GM18870 (cell line): ENCODE results near the gene TPM4.

Experiments used
- ATAC-seq: cut with Tn5 transposase; IDR thresholded peaks from one replicate; pipeline ENCODE4 v1.9.1; 2021; ENCODE audit warnings: moderate library complexity; ENCODE audit not compliant: unreplicated experiment

Gene TPM4

GRCh38 chr19:16041299-16041990 is 34.9 kb upstream of the TPM4 start:
- no peak for ATAC-seq

DNA sequence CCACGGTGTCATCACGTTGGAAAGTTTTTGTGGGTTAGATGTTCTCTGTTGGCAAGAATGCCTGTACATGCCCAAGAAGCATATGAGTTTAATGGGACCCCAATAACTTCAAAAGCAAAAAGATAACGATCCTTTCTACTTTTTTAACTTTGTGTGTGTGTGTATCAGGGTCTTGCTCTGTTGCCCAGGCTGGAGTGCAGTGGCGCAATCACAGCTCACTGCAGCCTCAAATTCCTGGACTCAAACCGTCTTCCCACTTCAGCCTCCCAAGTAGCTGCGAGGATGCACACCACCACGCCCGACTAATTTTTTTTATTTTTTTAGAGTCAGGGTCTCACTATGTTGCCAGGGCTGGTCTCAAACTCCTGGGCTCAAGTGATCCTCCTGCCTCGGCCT is 34.3 kb upstream of the TPM4 start:
- ATAC-seq, result no peak

DNA sequence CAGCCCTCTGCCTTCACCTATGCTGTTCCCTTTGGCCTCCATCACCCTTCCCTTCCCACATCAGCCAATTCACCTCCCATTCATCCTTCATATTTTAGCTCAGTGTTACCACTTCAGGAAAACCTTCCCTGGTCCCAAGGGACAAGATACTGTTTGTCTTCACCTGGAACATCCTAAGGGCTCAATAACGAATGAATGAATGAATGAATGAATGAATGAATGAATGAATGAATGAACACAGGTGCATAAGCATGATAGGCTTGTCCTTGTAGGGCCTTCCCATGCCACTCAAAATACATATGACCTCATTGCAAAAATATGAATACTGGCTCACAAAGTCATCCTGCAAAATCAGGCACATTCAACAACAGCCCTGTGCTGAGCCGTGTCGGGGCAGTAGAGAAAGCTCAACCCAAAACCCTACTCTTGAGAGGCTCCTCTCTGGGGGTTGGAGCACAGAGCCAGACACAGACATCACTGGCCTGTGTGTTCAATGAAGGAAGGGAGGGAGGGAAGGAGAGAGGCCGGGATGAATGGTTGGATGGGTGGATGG is 33.7 kb upstream of the TPM4 start:
- no peak for ATAC-seq

- no peak for ATAC-seq
Measured at GRCh38 chr19:16043156-16043757, 33.0 kb upstream of the TPM4 start.

- no peak for ATAC-seq
Measured at GRCh38 chr19:16044746-16045145, 31.5 kb upstream of the TPM4 start.

DNA sequence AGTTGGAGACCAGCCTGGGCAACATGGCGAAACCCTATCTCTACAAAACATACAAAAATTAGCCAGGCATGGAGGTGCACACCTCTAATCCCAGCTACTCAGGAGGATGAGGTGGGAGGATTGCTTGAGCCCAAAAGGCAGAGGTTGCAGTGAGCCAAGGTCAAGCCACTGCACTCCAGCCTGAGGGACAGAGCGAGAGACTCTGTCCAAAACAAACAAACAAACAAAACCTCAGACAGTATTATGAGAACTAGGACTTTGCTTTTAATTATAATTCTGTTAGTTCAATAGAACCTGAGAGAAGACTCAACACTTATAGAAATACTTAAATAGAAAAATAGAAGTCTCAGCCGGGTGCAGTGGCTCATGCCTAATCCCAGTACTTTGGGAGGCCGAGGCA is 31.1 kb upstream of the TPM4 start:
- no peak for ATAC-seq

GRCh38 chr19:16045893-16046292 is 30.4 kb upstream of the TPM4 start:
- ATAC-seq, result no peak

- no peak for ATAC-seq
Measured at GRCh38 chr19:16048583-16048982, 27.7 kb upstream of the TPM4 start.

DNA sequence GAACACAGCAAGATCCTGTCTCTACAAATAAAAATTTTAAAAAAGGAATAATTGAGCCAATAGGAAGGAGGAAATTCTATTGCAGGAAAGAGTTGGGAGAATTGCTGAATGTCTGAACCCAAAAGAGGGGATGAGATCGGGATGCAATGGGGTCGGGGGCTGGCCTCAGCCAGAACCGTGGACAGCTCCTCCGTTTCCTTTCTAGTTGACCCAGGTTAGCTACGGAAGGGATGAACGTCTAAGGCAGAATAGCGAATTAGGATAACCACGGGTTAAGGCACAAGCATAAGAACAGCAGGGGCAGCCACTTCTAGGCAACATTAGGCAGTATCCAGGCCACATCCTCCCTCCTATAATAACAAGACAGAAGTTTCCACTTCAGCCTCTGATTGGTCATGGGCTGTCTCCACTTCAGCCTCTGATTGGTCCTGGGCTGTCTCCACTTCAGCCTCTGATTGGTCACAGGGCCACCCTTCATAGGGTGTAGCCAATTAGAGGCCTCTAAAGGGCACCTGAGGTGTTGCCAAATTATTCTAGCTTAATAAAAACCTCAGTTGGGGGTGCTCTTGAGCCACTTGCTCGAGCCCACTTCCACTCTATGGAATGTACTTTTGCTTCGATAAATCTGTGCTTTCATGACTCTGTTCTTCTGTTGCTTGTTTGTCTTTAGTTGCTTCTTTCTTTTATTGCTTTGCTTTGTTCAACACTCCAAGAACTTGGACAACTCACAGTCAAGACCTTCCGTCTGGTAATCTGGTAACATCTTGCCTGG is 24.9 kb upstream of the TPM4 start:
- ATAC-seq, result no peak

DNA sequence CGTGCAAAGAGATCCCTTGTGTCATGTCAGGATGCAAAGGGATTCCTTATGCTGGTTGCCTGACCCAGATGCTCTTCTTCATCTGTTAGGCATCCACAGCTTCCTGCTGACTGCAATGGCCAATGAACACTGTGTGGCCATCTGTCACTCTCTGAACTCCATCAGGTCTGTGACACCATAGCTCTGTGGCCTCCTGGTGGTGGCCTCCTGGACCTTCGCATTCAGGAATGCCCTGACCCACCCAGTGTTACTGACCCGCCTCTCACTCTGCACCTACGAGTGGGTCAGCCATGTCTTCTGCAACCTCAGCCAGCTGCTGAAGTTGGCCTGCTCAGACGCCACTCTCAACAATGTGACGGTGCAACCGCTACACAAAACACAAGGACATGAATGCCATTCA is 23.9 kb upstream of the TPM4 start:
- ATAC-seq, result no peak

DNA sequence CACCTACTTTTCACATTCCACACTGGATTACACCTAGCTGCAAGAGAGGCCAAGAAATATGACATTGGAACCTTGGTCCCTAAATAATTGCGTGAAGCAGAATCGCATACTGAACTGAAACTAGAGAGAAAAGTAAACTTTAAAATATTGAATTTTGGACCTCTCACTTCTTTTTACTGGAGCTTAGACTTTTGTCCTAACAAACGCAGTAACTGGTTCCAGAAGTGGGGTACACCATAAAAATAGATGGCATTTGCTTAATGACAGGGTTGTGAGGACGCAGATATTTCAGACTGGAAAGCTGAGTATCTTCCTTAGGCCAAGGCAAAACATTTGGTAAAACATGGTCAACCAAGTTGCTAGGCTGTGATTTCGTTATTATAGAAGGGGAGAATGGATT is 19.2 kb upstream of the TPM4 start:
- ATAC-seq, result no peak

DNA sequence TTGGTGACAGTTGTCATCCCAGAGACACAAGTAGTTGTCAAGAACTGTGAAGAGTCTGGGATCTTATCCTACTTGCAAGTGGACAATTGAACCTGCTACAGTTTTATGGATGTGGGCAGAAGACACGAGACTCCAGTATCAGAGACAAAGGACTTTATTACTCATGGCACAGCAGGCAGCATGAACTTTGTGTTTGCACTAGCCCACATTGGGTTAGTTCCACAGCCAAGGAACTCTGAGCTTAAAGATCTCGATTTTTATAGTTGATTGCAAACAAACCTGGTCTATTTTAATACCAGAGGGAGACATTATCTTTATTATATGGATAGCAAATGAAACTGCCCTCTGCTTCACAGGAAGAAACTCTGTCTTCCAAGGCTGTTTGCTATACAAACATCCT is 16.0 kb upstream of the TPM4 start:
- no peak for ATAC-seq

DNA sequence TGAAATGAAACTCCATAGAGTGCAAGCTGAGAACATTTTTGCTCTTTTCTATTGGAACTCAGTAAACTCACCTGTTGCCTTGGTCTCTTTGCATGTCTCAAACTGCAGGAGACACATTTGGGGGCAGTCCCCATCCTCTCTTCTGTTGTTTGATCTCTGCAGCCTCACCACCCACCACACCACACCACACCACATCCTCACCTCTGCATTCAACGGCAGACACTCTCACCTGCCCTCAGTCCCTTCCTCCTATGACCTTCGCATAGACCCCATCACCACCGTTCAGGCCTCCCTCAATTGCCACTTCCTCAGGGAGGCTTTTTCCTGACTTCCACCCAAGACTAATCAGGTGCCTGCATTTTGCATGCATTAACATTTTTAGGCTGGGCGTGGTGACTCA is 14.4 kb upstream of the TPM4 start:
- ATAC-seq, result no peak

GRCh38 chr19:16062789-16063188 is 13.5 kb upstream of the TPM4 start:
- ATAC-seq, result no peak

GRCh38 chr19:16064209-16064889 is 11.9 kb upstream of the TPM4 start:
- no peak for ATAC-seq

GRCh38 chr19:16066611-16067104 is 9.6 kb upstream of the TPM4 start:
- no peak for ATAC-seq

GRCh38 chr19:16067205-16067938 is 8.9 kb upstream of the TPM4 start:
- no peak for ATAC-seq

DNA sequence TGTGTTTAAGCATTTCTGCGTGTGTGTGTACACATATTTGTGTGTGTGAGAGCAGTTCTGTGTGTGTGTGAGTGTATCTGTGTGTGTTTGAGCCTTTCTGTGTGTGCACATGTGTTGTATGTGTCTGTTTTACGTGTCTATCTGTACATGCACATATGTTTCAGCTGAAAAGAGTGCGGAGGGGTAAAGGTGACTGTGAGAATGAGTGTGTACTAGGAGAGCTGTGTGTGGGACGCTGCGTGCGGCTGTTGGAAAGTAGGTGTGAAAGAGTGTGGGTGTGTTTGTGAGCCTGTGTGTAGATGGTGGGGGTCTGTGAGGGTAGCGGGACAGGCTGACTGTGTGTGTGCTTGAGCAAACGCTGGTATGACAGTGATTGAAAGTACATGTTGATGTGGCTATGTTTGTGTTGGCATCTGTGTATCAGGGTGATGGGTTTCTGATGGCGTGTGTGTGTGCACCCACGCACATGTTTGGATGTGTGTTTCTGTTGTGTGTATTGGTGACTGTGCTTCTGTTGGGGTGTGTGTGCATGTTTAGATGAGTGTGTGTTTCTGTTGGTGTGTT is 7.5 kb upstream of the TPM4 start:
- ATAC-seq, result no peak

DNA sequence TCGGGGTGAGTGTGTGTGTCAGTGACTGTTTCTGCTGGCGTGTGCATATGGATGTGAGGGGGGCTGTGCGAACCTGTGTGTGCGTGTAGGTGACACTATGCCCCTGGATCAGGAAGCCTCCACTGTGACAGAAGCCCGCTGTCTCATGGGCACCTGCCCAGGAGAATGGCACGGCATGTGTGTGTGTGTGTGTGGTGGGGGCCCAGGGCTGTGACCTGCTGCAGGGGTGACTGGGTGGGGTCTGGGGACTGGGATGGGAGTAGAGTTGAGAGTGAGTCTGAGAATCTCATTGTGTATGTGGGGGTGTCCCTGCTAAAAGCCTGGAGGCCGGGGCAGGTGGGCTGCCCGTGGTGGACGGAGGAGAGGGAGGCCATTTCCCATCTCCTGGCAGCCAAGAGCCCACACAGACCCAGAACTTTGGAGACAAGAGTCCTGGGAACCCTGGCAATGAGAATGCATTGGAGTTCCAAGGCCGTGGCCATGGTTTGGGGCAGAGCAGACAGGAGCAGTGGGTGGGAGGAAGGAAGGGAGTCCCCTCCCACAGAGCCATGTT is 6.4 kb upstream of the TPM4 start:
- ATAC-seq, result no peak
